HG02938 (cell line): ENCODE results near the gene UBE2L6.

Experiments used
- ATAC-seq: cut with Tn5 transposase; IDR thresholded peaks from one replicate; pipeline ENCODE4 v1.9.1; 2021; ENCODE audit warnings: mild to moderate bottlenecking, moderate library complexity; ENCODE audit not compliant: unreplicated experiment

UBE2L6 gene

GRCh38 chr11:57501953-57502352, 65.5 kb downstream of the UBE2L6 start:
- no peak for ATAC-seq
